Calu3 (cell line): ENCODE results near the gene ANKS1B. TPM values are rescaled to one million over a fixed set of nuclear protein-coding genes. Genes with fewer than 3 reads are reported as not detected.

ENCODE experiments used
- BruUV-seq: library from RNA; stranded (reverse); fragments of 400-500 nt; replicated peaks from 2 replicates; lab custom pipeline; 2021; lab: Mats Ljungman, UMichigan
- CTCF ChIA-PET: fragments of 300-600 bp; sonication (Branson Sonifier 250); formaldehyde crosslinking; loops from one replicate; lab custom pipeline; 2022; ENCODE audit warnings: antibody characterized with exemption; lab: Charles Lee
- DNase-seq: peaks from one replicate; pipeline ENCODE4 v3.0.0; 2022
- H3K27ac Mint-ChIP-seq: one replicate; pipeline ENCODE4 v1.8.0; 2022; ENCODE audit warnings: mixed read lengths; ENCODE audit not compliant: unreplicated experiment
- H3K27me3 Mint-ChIP-seq: one replicate; pipeline ENCODE4 v1.8.0; 2022; ENCODE audit warnings: mixed read lengths; ENCODE audit not compliant: unreplicated experiment
- H3K36me3 Mint-ChIP-seq: one replicate; pipeline ENCODE4 v1.8.0; 2022; ENCODE audit warnings: mild to moderate bottlenecking, moderate library complexity, mixed read lengths; ENCODE audit not compliant: insufficient read depth, unreplicated experiment
- H3K4me1 Mint-ChIP-seq: one replicate; pipeline ENCODE4 v1.8.0; 2022; ENCODE audit warnings: mild to moderate bottlenecking, low read depth, mixed read lengths; ENCODE audit not compliant: unreplicated experiment
- H3K4me3 Mint-ChIP-seq: one replicate; pipeline ENCODE4 v1.8.0; 2022; ENCODE audit warnings: mild to moderate bottlenecking, low read depth, moderate library complexity, mixed read lengths; ENCODE audit not compliant: unreplicated experiment
- H3K9me3 Mint-ChIP-seq: one replicate; pipeline ENCODE4 v1.8.0; 2022; ENCODE audit warnings: low read depth, mixed read lengths; ENCODE audit not compliant: unreplicated experiment
- CTCF ChIP-seq: fragments of 200-600 bp; IDR thresholded peaks from one replicate; pipeline ENCODE4 v1.8.0; 2022; ENCODE audit warnings: antibody characterized with exemption; ENCODE audit not compliant: unreplicated experiment
- intact Hi-C: fragments of 100-400 bp; cut with micrococcal nuclease; formaldehyde crosslinking; loops from one replicate; pipeline ENCODE4 v1.10.0; 2022; ENCODE audit not compliant: unreplicated experiment
- total RNA-seq: library from RNA; stranded (reverse); gene quantifications from 2 replicates; pipeline ENCODE4 v1.2.3, GENCODE V29; 2022

The ANKS1B gene
- total RNA-seq, 1 experiment from 2014 or later, result 1.7 TPM

GRCh38 chr12:99024191-99024590 is 960.5 kb downstream of the ANKS1B start:
- Mint-ChIP-seq H3K4me3 (no peak overlapping the region), H3K27me3 (no peaks in the 10 kb centered on the region), H3K36me3 (no peaks in the 10 kb centered on the region), H3K27ac (no peak overlapping the region), H3K9me3 (peaks cover 2% of the 10 kb centered on the region), H3K4me1 (peaks cover 3% of the 10 kb centered on the region)
- TF ChIP-seq CTCF, result no peak
- intact Hi-C loops, result no loop called here
- CTCF ChIA-PET, result no interaction called here
- BruUV-seq, result no TSS peak
- DNase-seq, result no peak

- BruUV-seq, result no TSS peak
- H3K27ac Mint-ChIP-seq, result no peak overlapping the region
- CTCF ChIA-PET, result interaction anchor here (0.6 kb wide), 1 partner anchor 38 kb away, joined by 4 read pairs; no protein-coding TSS in a partner anchor
Observed at GRCh38 chr12:99020871-99021270, 963.9 kb downstream of the ANKS1B start.

GRCh38 chr12:99019798-99020197 is 964.9 kb downstream of the ANKS1B start:
- intact Hi-C loops, result no loop called here

More at GRCh38 chr12:99020871-99021270, 963.9 kb downstream of the ANKS1B start:
- Mint-ChIP-seq H3K9me3 (peaks cover 2% of the 10 kb centered on the region), H3K4me3 (no peak overlapping the region), H3K4me1 (no peaks in the 10 kb centered on the region), H3K27me3 (no peaks in the 10 kb centered on the region), H3K36me3 (no peaks in the 10 kb centered on the region)
- intact Hi-C loops, result no loop called here
- no peak for DNase-seq
- TF ChIP-seq CTCF, result no peak

GRCh38 chr12:99017971-99018370 is 966.8 kb downstream of the ANKS1B start:
- H3K9me3 Mint-ChIP-seq, result no peaks in the 10 kb centered on the region
- no peaks in the 10 kb centered on the region for H3K27me3 Mint-ChIP-seq
- no peaks in the 10 kb centered on the region for H3K4me1 Mint-ChIP-seq
- H3K27ac Mint-ChIP-seq, result no peak overlapping the region
- intact Hi-C loops, result no loop called here
- BruUV-seq, result no TSS peak
- no peak for TF ChIP-seq CTCF
- no peaks in the 10 kb centered on the region for H3K36me3 Mint-ChIP-seq
- CTCF ChIA-PET, result no interaction called here
- H3K4me3 Mint-ChIP-seq, result no peak overlapping the region
- DNase-seq, result no peak

More at GRCh38 chr12:99019798-99020197, 964.9 kb downstream of the ANKS1B start:
- DNase-seq, result no peak
- CTCF ChIA-PET, result no interaction called here
- no peak overlapping the region for H3K27ac Mint-ChIP-seq
- no peak overlapping the region for H3K4me3 Mint-ChIP-seq
- BruUV-seq, result no TSS peak
- no peaks in the 10 kb centered on the region for H3K9me3 Mint-ChIP-seq
- no peaks in the 10 kb centered on the region for H3K4me1 Mint-ChIP-seq
- no peaks in the 10 kb centered on the region for H3K27me3 Mint-ChIP-seq
- H3K36me3 Mint-ChIP-seq, result no peaks in the 10 kb centered on the region
- TF ChIP-seq CTCF, result no peak
